Neural progenitor cell (in vitro differentiated cells): ENCODE data around the gene RAP2B. TPM values are rescaled to one million over a fixed set of nuclear protein-coding genes. Genes with fewer than 3 reads are reported as not detected.

Experiments
- DNase-seq: peaks from one replicate; pipeline ENCODE4 v3.0.0-alpha.2; 2016; ENCODE audit warnings: low spot score
- H2AFZ ChIP-seq: fragments of 200-600 bp; sonication (generic); replicated peaks from 2 replicates; pipeline ENCODE4 v1.6.1; 2016; ENCODE audit warnings: antibody characterized with exemption
- H3F3A ChIP-seq: fragments of 200-600 bp; sonication (generic); 2 replicates; pipeline ENCODE4 v1.6.1; 2016; ENCODE audit warnings: antibody characterized with exemption, low read depth
- H3K27ac ChIP-seq: fragments of 200-600 bp; sonication (generic); 2 replicates; pipeline ENCODE4 v1.5.1; 2016; ENCODE audit warnings: mild to moderate bottlenecking
- H3K27me3 ChIP-seq: fragments of 200-600 bp; sonication (generic); 2 replicates; pipeline ENCODE4 v1.6.1; 2016; ENCODE audit warnings: mild to moderate bottlenecking, moderate library complexity
- H3K36me3 ChIP-seq: fragments of 200-600 bp; sonication (generic); 2 replicates; pipeline ENCODE4 v1.5.1; 2016
- H3K4me1 ChIP-seq: fragments of 200-600 bp; sonication (generic); 2 replicates; pipeline ENCODE4 v1.6.1; 2016; ENCODE audit warnings: mixed run types
- H3K4me2 ChIP-seq: fragments of 200-600 bp; sonication (generic); 2 replicates; pipeline ENCODE4 v1.6.1; 2016
- H3K4me3 ChIP-seq: fragments of 200-600 bp; sonication (generic); 2 replicates; pipeline ENCODE4 v1.5.1; 2016
- H3K79me2 ChIP-seq: fragments of 200-600 bp; sonication (generic); 2 replicates; pipeline ENCODE4 v1.6.1; 2016; ENCODE audit warnings: low read depth
- H3K9ac ChIP-seq: fragments of 200-600 bp; sonication (generic); 2 replicates; pipeline ENCODE4 v1.6.1; 2016
- H3K9me3 ChIP-seq: fragments of 200-600 bp; sonication (generic); 2 replicates; pipeline ENCODE4 v1.5.1; 2016; ENCODE audit warnings: low read depth
- H4K20me1 ChIP-seq: fragments of 200-600 bp; sonication (generic); 2 replicates; pipeline ENCODE4 v1.6.1; 2016; ENCODE audit warnings: low read depth
- H3K27ac Mint-ChIP-seq: 3 replicates; pipeline ENCODE4 v1.8.0; 2021; ENCODE audit warnings: mixed read lengths
- H3K27me3 Mint-ChIP-seq: 2 replicates; pipeline ENCODE4 v1.8.0; 2022; ENCODE audit warnings: low read depth, mild to moderate bottlenecking, inconsistent platforms, moderate library complexity, mixed read lengths; ENCODE audit not compliant: insufficient read depth
- H3K36me3 Mint-ChIP-seq: 3 replicates; pipeline ENCODE4 v1.8.0; 2021; ENCODE audit warnings: mixed read lengths
- H3K4me1 Mint-ChIP-seq: 3 replicates; pipeline ENCODE4 v1.8.0; 2021; ENCODE audit warnings: mixed read lengths
- H3K4me3 Mint-ChIP-seq: 3 replicates; pipeline ENCODE4 v1.8.0; 2021; ENCODE audit warnings: mild to moderate bottlenecking, moderate library complexity, mixed read lengths
- H3K9me3 Mint-ChIP-seq: 3 replicates; pipeline ENCODE4 v1.8.0; 2020; ENCODE audit warnings: mixed read lengths
- EZH2 ChIP-seq: fragments of 200-600 bp; sonication (generic); IDR thresholded peaks from 2 replicates; pipeline ENCODE4 v1.6.1; 2017; ENCODE audit warnings: antibody characterized with exemption, mild to moderate bottlenecking, moderate library complexity
- EZH2phosphoT487 ChIP-seq: fragments of 200-600 bp; sonication (generic); IDR thresholded peaks from 2 replicates; pipeline ENCODE4 v1.6.1; 2017; ENCODE audit warnings: antibody characterized with exemption
- total RNA-seq: library from RNA; depleted of rRNA; stranded (reverse); fragments of >200 nt; gene quantifications from 2 replicates; pipeline ENCODE4 v1.2.3, GENCODE V29; 2015; ENCODE audit warnings: low replicate concordance
- TF ChIP-seq, protein P1 (sequence below): fragments of 200-600 bp; sonication (generic); IDR thresholded peaks from 2 replicates; pipeline ENCODE4 v1.5.1; 2017; ENCODE audit warnings: antibody characterized with exemption, mild to moderate bottlenecking

The RAP2B gene
- total RNA-seq, 1 donor from 2014 or later: 15.9 TPM

DNA sequence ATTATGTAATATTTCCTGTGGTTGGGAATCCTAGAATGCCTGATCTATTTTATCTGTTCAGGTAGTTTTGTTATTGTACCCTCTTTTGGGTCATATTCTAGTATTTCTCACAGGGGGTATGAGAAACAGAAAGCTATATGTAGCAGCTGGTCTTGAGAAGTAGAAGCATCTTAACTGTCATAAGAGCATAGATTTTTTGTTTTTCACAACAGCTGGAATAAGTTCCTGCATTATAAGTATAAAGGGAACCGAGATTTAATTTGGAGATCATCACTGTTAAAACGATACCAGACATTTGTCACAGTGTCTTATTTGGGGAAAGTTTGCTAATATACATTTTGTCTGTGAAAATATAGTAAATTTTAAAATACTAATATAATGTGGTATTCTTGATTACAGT is 4.8 kb downstream of the RAP2B start:
- Histone ChIP-seq H2AFZ (no peak overlapping the region), H3K4me2 (no peak overlapping the region), H3F3A (no peaks in the 10 kb centered on the region), H3K27me3 (no peaks in the 10 kb centered on the region), H4K20me1 (peaks cover 47% of the 10 kb centered on the region), H3K4me1 (peaks cover 24% of the 10 kb centered on the region), H3K9ac (no peak overlapping the region), H3K27ac (no peak overlapping the region), H3K36me3 (peaks cover 3% of the 10 kb centered on the region), H3K79me2 (peaks cover 54% of the 10 kb centered on the region), H3K4me3 (no peak overlapping the region), H3K9me3 (no peaks in the 10 kb centered on the region)
- no peak for DNase-seq
- H3K9me3 Mint-ChIP-seq: no peaks in the 10 kb centered on the region
- no peak overlapping the region for H3K27ac Mint-ChIP-seq
- no peak for TF ChIP-seq EZH2
- TF ChIP-seq EZH2phosphoT487: no peak
- TF ChIP-seq, protein P1, sequence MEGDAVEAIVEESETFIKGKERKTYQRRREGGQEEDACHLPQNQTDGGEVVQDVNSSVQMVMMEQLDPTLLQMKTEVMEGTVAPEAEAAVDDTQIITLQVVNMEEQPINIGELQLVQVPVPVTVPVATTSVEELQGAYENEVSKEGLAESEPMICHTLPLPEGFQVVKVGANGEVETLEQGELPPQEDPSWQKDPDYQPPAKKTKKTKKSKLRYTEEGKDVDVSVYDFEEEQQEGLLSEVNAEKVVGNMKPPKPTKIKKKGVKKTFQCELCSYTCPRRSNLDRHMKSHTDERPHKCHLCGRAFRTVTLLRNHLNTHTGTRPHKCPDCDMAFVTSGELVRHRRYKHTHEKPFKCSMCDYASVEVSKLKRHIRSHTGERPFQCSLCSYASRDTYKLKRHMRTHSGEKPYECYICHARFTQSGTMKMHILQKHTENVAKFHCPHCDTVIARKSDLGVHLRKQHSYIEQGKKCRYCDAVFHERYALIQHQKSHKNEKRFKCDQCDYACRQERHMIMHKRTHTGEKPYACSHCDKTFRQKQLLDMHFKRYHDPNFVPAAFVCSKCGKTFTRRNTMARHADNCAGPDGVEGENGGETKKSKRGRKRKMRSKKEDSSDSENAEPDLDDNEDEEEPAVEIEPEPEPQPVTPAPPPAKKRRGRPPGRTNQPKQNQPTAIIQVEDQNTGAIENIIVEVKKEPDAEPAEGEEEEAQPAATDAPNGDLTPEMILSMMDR: no peak
- H3K27me3 Mint-ChIP-seq: peaks cover 4% of the 10 kb centered on the region
- no peak overlapping the region for H3K4me3 Mint-ChIP-seq
- no peaks in the 10 kb centered on the region for H3K36me3 Mint-ChIP-seq
- peaks cover 31% of the 10 kb centered on the region for H3K4me1 Mint-ChIP-seq

GRCh38 chr3:153169793-153170383 is 7.9 kb downstream of the RAP2B start:
- peaks cover 17% of the 10 kb centered on the region for H3K4me1 ChIP-seq
- H3K27ac Mint-ChIP-seq: no peak overlapping the region
- H3K79me2 ChIP-seq: peaks cover 26% of the 10 kb centered on the region
- H3K27me3 Mint-ChIP-seq: peaks cover 4% of the 10 kb centered on the region
- no peaks in the 10 kb centered on the region for H3K36me3 Mint-ChIP-seq
- peaks cover 23% of the 10 kb centered on the region for H4K20me1 ChIP-seq
- peaks cover 5% of the 10 kb centered on the region for H3F3A ChIP-seq
- H3K27me3 ChIP-seq: no peaks in the 10 kb centered on the region
- H3K9me3 ChIP-seq: no peaks in the 10 kb centered on the region
- no peak overlapping the region for H2AFZ ChIP-seq
- H3K4me3 Mint-ChIP-seq: no peak overlapping the region
- no peak overlapping the region for H3K4me3 ChIP-seq
- TF ChIP-seq EZH2phosphoT487 (no peak), EZH2 (no peak)
- TF ChIP-seq, protein P1: no peak
- no peak overlapping the region for H3K27ac ChIP-seq
- no peak overlapping the region for H3K4me2 ChIP-seq
- H3K36me3 ChIP-seq: peaks cover 3% of the 10 kb centered on the region
- H3K9me3 Mint-ChIP-seq: no peaks in the 10 kb centered on the region
- peaks cover 21% of the 10 kb centered on the region for H3K4me1 Mint-ChIP-seq
- no peak for DNase-seq
- no peak overlapping the region for H3K9ac ChIP-seq

DNA sequence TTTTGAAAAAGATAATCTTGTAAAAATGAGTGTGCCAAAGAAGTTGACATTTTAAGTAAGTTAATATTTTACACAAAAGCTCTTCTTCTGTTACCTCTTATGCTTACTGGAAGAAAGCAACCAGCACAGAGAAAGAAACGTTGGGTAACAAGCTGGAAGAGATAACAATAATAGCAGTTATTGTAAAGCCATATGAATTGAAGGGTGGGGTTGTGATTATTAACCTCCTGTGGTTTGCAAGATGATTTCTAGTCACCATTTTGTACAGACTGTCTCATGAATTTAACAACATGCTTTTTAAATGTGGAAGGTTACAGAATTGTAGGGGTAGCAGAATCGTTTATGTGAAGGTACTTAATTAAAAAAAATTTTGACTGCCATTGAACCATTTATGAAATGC is 9.2 kb downstream of the RAP2B start:
- no peak overlapping the region for H3K27ac ChIP-seq
- no peak overlapping the region for H3K27ac Mint-ChIP-seq

More for the DNA sequence above, 9.2 kb downstream of the RAP2B start:
- peaks cover 5% of the 10 kb centered on the region for H3F3A ChIP-seq
- peaks cover 9% of the 10 kb centered on the region for H4K20me1 ChIP-seq
- H3K4me2 ChIP-seq: no peak overlapping the region
- DNase-seq: no peak
- no peak overlapping the region for H3K4me3 ChIP-seq
- H3K36me3 ChIP-seq: peaks cover 3% of the 10 kb centered on the region
- Mint-ChIP-seq H3K4me1 (peaks cover 7% of the 10 kb centered on the region), H3K4me3 (no peak overlapping the region), H3K9me3 (peaks cover 2% of the 10 kb centered on the region), H3K27me3 (peaks cover 4% of the 10 kb centered on the region), H3K36me3 (no peaks in the 10 kb centered on the region)
- H3K9ac ChIP-seq: no peak overlapping the region
- peaks cover 13% of the 10 kb centered on the region for H3K79me2 ChIP-seq
- peaks cover 3% of the 10 kb centered on the region for H3K4me1 ChIP-seq
- no peaks in the 10 kb centered on the region for H3K27me3 ChIP-seq
- H2AFZ ChIP-seq: no peak overlapping the region
- TF ChIP-seq EZH2phosphoT487: no peak
- no peak for TF ChIP-seq EZH2
- TF ChIP-seq, protein P1: no peak
- no peaks in the 10 kb centered on the region for H3K9me3 ChIP-seq
